H1 (cell line): ENCODE measurements around the gene GPRC6A. TPM values are rescaled to one million over a fixed set of nuclear protein-coding genes. Genes with fewer than 3 reads are reported as not detected.

Experiments
- BRCA1 ChIP-seq: IDR thresholded peaks from 2 replicates; pipeline ENCODE4 v1.6.1; 2012; ENCODE audit warnings: low read depth, low read length, improper control_type of control experiment
- CBX8 ChIP-seq: fragments of 300-800, 300-1000 bp; sonication (generic); IDR thresholded peaks from 2 replicates; pipeline ENCODE4 v1.7.1; 2016; ENCODE audit warnings: low read depth, low read length, borderline replicate concordance
- CEBPB ChIP-seq: IDR thresholded peaks from 2 replicates; pipeline ENCODE4 v1.6.1; 2012; ENCODE audit warnings: low read depth, low read length
- CHD2 ChIP-seq: IDR thresholded peaks from 2 replicates; pipeline ENCODE4 v1.6.1; 2012; ENCODE audit warnings: low read length, improper control_type of control experiment
- CREB1 ChIP-seq: IDR thresholded peaks from 2 replicates; pipeline ENCODE4 v1.6.1; 2012; ENCODE audit warnings: inconsistent platforms
- CTCF ChIP-seq, 3 experiments: IDR thresholded peaks; 1 replicate in 2 of 3; 2 replicates in 1 of 3; pipeline versions ENCODE4 v1.5.1 to v1.6.1; 2011; ENCODE audit warnings: low read length in 3 of 3, mild to moderate bottlenecking in 3 of 3, inconsistent platforms in 2 of 3, low read depth in 1 of 3, moderate library complexity in 1 of 3; ENCODE audit not compliant: insufficient read depth in 1 of 3; ENCODE audit errors: control extremely low read depth in 1 of 3
- E2F6 ChIP-seq: IDR thresholded peaks from 2 replicates; pipeline ENCODE4 v1.6.1; 2012; ENCODE audit warnings: inconsistent platforms
- EGR1 ChIP-seq: IDR thresholded peaks from 2 replicates; pipeline ENCODE4 v1.6.1; 2011; ENCODE audit warnings: low read depth, low read length, borderline replicate concordance
- FOSL1 ChIP-seq: IDR thresholded peaks from 2 replicates; pipeline ENCODE4 v1.6.1; 2011; ENCODE audit warnings: mild to moderate bottlenecking, low read depth, low read length, moderate library complexity; ENCODE audit not compliant: insufficient read depth
- KDM1A ChIP-seq: fragments of 200-600, 300-600 bp; sonication (generic); IDR thresholded peaks from 2 replicates; pipeline ENCODE4 v1.7.1; 2016; ENCODE audit warnings: mild to moderate bottlenecking, low read length, borderline replicate concordance
- KDM4A ChIP-seq: IDR thresholded peaks from one replicate; pipeline ENCODE4 v1.7.1; 2012; ENCODE audit warnings: low read depth, mild to moderate bottlenecking, moderate library complexity, low read length, inconsistent platforms; ENCODE audit not compliant: severe bottlenecking
- SAP30 ChIP-seq: fragments of 300-600 bp; sonication (generic); IDR thresholded peaks from 2 replicates; pipeline ENCODE4 v1.7.1; 2012; ENCODE audit warnings: low read length, moderate library complexity, mild to moderate bottlenecking, inconsistent platforms; ENCODE audit not compliant: insufficient read depth, insufficient replicate concordance
- SIRT6 ChIP-seq: IDR thresholded peaks from one replicate; pipeline ENCODE4 v1.7.1; 2012; ENCODE audit warnings: low read length, inconsistent platforms
- SRF ChIP-seq: IDR thresholded peaks from 2 replicates; pipeline ENCODE4 v1.6.1; 2011; ENCODE audit warnings: mild to moderate bottlenecking, low read depth, low read length, moderate library complexity
- SUZ12 ChIP-seq: fragments of 200-600 bp; sonication (generic); IDR thresholded peaks from 2 replicates; pipeline ENCODE4 v1.6.1; 2012; ENCODE audit warnings: mild to moderate bottlenecking, inconsistent platforms, low read length, moderate library complexity, mixed read lengths
- TCF12 ChIP-seq: IDR thresholded peaks from 2 replicates; pipeline ENCODE4 v1.6.1; 2011; ENCODE audit warnings: low read depth, mild to moderate bottlenecking, low read length
- ZNF274 ChIP-seq: IDR thresholded peaks from 2 replicates; pipeline ENCODE4 v1.7.0; 2012; ENCODE audit warnings: low read length, borderline replicate concordance; ENCODE audit errors: extremely low read depth
- polyA plus RNA-seq, 7 experiments: library from polyadenylated mRNA; depleted of rRNA in 3 of 7; stranded (reverse) in 5 of 7; unstranded in 2 of 7; fragments of >200 nt in 5 of 7; fragments of 200-250 nt in 2 of 7; gene quantifications; 1 replicate in 5 of 7; 2 replicates in 1 of 7; 4 replicates in 1 of 7; pipeline versions ENCODE4 v1.2.1 to v1.2.3, GENCODE V29; 2011 to 2013; ENCODE audit warnings: missing spikeins in 2 of 7, mixed read lengths in 2 of 7
- total RNA-seq: library from RNA; stranded (reverse); fragmentation: NEBNext Ultra II Directional; extraction: Animal tissue kit (Norgen Biotek cat#: 25700); gene quantifications from 2 replicates; pipeline ENCODE4 v1.2.1, GENCODE V29; 2021
- TF ChIP-seq, protein P1 (sequence below): IDR thresholded peaks from 2 replicates; pipeline ENCODE4 v1.6.1; 2012; ENCODE audit warnings: inconsistent platforms
- TF ChIP-seq, protein P2 (sequence below): IDR thresholded peaks from 2 replicates; pipeline ENCODE4 v1.6.1; 2012; ENCODE audit warnings: low read length, inconsistent platforms

GPRC6A gene
- total and polyA plus RNA-seq, 2 of the 8 experiments (the other 6 are each of a cell fraction or from before 2014, with no cell fraction given): 0.09 to 0.22 TPM

DNA sequence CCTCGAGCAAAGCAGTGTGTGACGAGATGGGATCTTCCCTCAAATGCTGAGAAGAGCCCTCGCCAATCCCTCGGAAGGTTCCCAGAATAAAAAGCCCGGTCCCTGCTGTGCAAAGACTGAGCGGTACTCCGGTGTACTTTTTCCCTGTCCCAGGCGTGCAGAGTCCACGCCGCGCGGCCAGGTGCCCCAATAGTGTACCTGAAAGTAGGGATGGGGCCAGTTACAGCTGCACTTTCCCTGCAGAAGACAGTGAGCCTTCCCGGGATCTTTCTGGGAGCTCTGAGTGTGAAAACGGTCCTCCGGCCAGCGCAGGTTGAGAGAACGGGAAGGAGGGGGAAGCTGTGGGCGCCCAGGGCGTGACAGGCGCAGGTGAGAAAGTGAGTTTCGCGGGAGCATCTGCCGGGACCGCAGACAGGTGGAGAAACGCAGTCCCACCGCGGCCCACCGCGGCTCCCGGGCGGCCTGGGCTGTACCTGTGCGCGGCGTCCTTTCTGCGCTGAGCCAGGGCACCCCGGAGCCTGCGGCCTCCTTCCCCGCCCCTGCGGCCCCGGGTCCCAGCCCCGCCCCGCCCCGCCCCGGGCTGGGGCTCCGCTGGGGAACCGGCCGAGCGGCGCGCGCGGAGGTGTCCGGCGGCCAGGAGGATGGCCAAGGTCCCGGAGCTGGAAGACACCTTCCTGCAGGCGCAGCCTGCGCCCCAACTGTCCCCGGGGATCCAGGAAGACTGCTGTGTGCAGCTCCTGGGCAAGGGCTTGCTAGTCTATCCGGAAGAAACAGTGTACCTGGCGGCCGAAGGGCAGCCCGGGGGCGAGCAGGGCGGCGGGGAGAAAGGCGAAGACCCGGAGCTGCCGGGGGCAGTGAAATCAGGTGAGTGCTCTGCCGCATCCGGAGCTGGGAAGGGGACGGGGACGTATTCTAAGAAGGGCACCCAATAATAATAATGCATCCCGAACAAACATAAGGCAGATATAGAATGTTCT lies 48.0 kb upstream of the GPRC6A start, which contains the start of gene RFX6 (continued):
- no peak for TF ChIP-seq CBX8
- TF ChIP-seq CEBPB: no peak
- TF ChIP-seq TCF12: 0 out of 2 replicates have a peak, but pooled peaks have one; percentile 13
- TF ChIP-seq, protein P1, sequence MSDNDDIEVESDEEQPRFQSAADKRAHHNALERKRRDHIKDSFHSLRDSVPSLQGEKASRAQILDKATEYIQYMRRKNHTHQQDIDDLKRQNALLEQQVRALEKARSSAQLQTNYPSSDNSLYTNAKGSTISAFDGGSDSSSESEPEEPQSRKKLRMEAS: peak; percentile 65
- TF ChIP-seq CREB1: no peak
- TF ChIP-seq SUZ12: peak; percentile 80
- no peak for TF ChIP-seq KDM1A
- no peak for TF ChIP-seq SAP30
- TF ChIP-seq FOSL1: no peak
- TF ChIP-seq EGR1: no peak
- TF ChIP-seq SRF: no peak
- TF ChIP-seq CHD2: no peak
- no peak for TF ChIP-seq SIRT6
- no peak for TF ChIP-seq ZNF274
- no peak for TF ChIP-seq CTCF (IDR thresholded peaks at IDR 0.05; ENCODE audit: control extremely low read depth in 1 of 3, insufficient read depth in 1 of 3, low read depth in 1 of 3, low read length in 3 of 3)
- TF ChIP-seq E2F6: peak; percentile 66
- no peak for TF ChIP-seq BRCA1
- TF ChIP-seq KDM4A: peak; percentile 96
- TF ChIP-seq, protein P2, sequence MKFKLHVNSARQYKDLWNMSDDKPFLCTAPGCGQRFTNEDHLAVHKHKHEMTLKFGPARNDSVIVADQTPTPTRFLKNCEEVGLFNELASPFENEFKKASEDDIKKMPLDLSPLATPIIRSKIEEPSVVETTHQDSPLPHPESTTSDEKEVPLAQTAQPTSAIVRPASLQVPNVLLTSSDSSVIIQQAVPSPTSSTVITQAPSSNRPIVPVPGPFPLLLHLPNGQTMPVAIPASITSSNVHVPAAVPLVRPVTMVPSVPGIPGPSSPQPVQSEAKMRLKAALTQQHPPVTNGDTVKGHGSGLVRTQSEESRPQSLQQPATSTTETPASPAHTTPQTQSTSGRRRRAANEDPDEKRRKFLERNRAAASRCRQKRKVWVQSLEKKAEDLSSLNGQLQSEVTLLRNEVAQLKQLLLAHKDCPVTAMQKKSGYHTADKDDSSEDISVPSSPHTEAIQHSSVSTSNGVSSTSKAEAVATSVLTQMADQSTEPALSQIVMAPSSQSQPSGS: no peak
